Right lobe of liver (tissue), 6 donors: ENCODE measurements around the gene CCDC179. TPM values are rescaled to one million over a fixed set of nuclear protein-coding genes. Genes with fewer than 3 reads are reported as not detected.

Experiments used
- ATAC-seq, 4 donors: fragments of 200-7000 bp; cut with Tn5 transposase; one replicate each; pipeline ENCODE4 v1.9.1; 2020; ENCODE audit warnings: mild to moderate bottlenecking in 4 of 4, moderate library complexity in 4 of 4
- DNase-seq, 3 donors: peaks; one replicate each; pipeline ENCODE4 v3.0.0-alpha.2; 2020
- H3K27ac ChIP-seq, 3 donors: fragments of 200-600 bp; one replicate each; pipeline ENCODE4 v1.8.0; 2022
- H3K27me3 ChIP-seq, 2 donors: fragments of 200-600 bp; one replicate each; pipeline ENCODE4 v1.8.0; 2022
- H3K36me3 ChIP-seq, 4 donors: fragments of 200-600 bp; sonication (generic) in 1 of 4; one replicate each; pipeline versions ENCODE4 v1.5.1 to v1.8.0; 2017 to 2022; ENCODE audit warnings: control low read depth in 1 of 4
- H3K4me1 ChIP-seq, 4 donors: fragments of 200-600 bp; sonication (generic) in 1 of 4; one replicate each; pipeline versions ENCODE4 v1.5.1 to v1.8.0; 2017 to 2022; ENCODE audit warnings: control low read depth in 1 of 4
- H3K4me3 ChIP-seq, 3 donors: fragments of 200-600 bp; one replicate each; pipeline ENCODE4 v1.8.0; 2022
- H3K9me3 ChIP-seq, 4 donors: fragments of 200-600 bp; sonication (generic) in 1 of 4; one replicate each; pipeline versions ENCODE4 v1.5.1 to v1.8.0; 2017 to 2022; ENCODE audit warnings: control low read depth in 1 of 4
- POLR2A ChIP-seq: fragments of 450-650 bp; IDR thresholded peaks from one replicate; pipeline ENCODE4 v1.6.1; 2017; ENCODE audit warnings: antibody characterized with exemption, mild to moderate bottlenecking
- WGBS: methylation state at CpG from one replicate; pipeline ENCODE4 v1.1.6; 2018; ENCODE audit warnings: low coverage, low lambda C conversion rate; ENCODE audit not compliant: insufficient coverage; ENCODE audit errors: missing lambda C conversion rate; 5-methylcytosine and 5-hydroxymethylcytosine counted together
- intact Hi-C, 2 donors: fragments of 100-400 bp; cut with DNase I; formaldehyde crosslinking; loops; one replicate each; pipeline versions ENCODE4 v1.11.2 to v1.14.1; 2022
- total RNA-seq, 6 experiments: library from RNA; depleted of rRNA in 2 of 6; stranded (reverse); fragments of >200 nt in 2 of 6; fragmentation: NEBNext Ultra II Directional in 3 of 6; extraction: Animal tissue kit (Norgen Biotek cat#: 25700) in 3 of 6; gene quantifications; one replicate each; pipeline versions ENCODE4 v1.1.0 to v1.2.4, GENCODE V29; 2016 to 2023
- TF ChIP-seq, protein P1 (sequence below), 4 donors: fragments of 200-600 bp in 3 of 4; fragments of 450-650 bp in 1 of 4; IDR thresholded peaks; one replicate each; pipeline versions ENCODE4 v1.5.1 to v1.8.0; 2016 to 2022; ENCODE audit warnings: antibody characterized with exemption in 4 of 4, mild to moderate bottlenecking in 2 of 4
- donor health status: DM: no; HTN: yes; CAD: no.
- donor health status: DM: no; HTN: no; CAD: no.
- donor health status: DM: no; HTN: no; CAD: no.
- donor health status: DM: no; HTN: yes; CAD: no.
- donor health status: DM: no; HTN: yes; CAD: no.

CCDC179 gene
- total RNA-seq, 6 experiments from 2014 or later, result not detected

DNA sequence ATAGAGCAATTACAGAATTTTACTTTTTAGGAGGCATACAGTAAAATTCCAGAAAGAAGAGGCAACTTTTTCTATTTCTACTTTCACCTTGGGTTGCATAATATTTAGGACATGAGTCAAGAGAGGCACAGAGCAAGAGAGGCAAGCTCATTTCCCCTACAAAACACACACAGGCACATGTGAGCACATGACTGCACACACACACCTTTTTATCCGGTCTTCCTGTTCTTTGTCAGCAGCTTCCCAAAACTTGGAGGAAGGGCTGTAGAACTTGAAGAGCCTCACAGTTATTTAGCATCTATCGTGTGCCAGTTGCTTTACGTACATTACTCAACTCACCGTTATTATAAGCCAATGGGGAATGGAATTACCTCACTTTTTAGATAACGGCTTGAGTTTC is 37.8 kb upstream of the CCDC179 start:
- Histone ChIP-seq H3K4me3 (no peak overlapping the region), H3K9me3 (no peaks in the 10 kb centered on the region), H3K36me3 (no peaks in the 10 kb centered on the region), H3K4me1 (no peaks in the 10 kb centered on the region), H3K27me3 (no peaks in the 10 kb centered on the region), H3K27ac (no peak overlapping the region)
- 79% methylated on average over 5 of the region's 5 CpGs for WGBS
- no peak for DNase-seq
- TF ChIP-seq, protein P1, sequence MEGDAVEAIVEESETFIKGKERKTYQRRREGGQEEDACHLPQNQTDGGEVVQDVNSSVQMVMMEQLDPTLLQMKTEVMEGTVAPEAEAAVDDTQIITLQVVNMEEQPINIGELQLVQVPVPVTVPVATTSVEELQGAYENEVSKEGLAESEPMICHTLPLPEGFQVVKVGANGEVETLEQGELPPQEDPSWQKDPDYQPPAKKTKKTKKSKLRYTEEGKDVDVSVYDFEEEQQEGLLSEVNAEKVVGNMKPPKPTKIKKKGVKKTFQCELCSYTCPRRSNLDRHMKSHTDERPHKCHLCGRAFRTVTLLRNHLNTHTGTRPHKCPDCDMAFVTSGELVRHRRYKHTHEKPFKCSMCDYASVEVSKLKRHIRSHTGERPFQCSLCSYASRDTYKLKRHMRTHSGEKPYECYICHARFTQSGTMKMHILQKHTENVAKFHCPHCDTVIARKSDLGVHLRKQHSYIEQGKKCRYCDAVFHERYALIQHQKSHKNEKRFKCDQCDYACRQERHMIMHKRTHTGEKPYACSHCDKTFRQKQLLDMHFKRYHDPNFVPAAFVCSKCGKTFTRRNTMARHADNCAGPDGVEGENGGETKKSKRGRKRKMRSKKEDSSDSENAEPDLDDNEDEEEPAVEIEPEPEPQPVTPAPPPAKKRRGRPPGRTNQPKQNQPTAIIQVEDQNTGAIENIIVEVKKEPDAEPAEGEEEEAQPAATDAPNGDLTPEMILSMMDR (IDR thresholded peaks at IDR 0.05), result no peak
- TF ChIP-seq POLR2A, result no peak
- ATAC-seq, result no peak
- intact Hi-C loops, result no loop called here

DNA sequence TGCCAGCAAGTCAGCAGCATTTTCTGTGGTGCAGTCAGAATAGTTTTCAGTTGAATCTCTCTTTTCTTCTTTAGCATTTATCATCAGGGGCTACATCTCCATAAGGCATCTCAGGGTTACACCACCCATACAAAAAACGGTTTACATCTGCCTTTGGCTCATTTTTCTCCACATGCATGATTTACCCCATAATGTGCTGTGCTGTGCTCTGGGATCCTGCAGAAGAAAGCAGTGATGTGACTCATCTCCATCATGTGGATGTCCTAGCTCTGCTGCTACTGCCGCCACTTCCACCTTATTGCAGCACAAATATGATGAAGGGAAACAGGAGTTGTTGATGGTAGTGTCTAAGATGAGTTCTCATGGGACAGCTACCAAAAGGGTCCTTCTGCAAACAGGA is 30.0 kb upstream of the CCDC179 start:
- DNase-seq, result no peak
- WGBS, result 81% methylated on average over 2 of the region's 2 CpGs
- Histone ChIP-seq H3K4me1 (no peaks in the 10 kb centered on the region), H3K36me3 (no peaks in the 10 kb centered on the region), H3K27ac (no peak overlapping the region), H3K27me3 (no peaks in the 10 kb centered on the region), H3K9me3 (no peaks in the 10 kb centered on the region), H3K4me3 (no peak overlapping the region)
- intact Hi-C loops, result no loop called here
- no peak for TF ChIP-seq POLR2A
- TF ChIP-seq, protein P1 (IDR thresholded peaks at IDR 0.05), result no peak
- no peak for ATAC-seq

DNA sequence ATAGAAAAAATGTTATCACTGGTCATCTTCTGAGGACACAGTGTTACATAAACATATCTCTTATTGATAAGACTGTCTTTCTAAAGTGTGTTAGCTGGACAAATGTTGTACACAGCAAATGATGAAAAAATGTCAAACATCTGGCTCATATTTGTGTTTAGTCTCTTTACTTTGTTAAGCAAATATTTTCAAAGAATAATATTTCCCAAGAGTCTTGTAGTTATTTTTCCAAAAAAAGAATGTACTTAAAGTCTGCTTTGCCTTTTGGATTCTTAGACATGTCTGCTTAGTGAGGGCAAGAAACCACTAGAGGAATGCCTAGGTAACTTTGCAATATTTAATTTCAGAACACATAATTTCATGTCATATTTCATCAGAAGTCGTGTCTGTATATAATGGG is 23.9 kb upstream of the CCDC179 start:
- Histone ChIP-seq H3K27me3 (no peaks in the 10 kb centered on the region), H3K9me3 (no peaks in the 10 kb centered on the region), H3K36me3 (no peaks in the 10 kb centered on the region), H3K27ac (no peak overlapping the region), H3K4me1 (no peaks in the 10 kb centered on the region), H3K4me3 (no peak overlapping the region)
- DNase-seq (no peak), ATAC-seq (no peak)
- WGBS, result 58% methylated on average over 1 of the region's 1 CpG
- intact Hi-C loops, result no loop called here
- TF ChIP-seq, protein P1 (IDR thresholded peaks at IDR 0.05), result no peak
- TF ChIP-seq POLR2A, result no peak

DNA sequence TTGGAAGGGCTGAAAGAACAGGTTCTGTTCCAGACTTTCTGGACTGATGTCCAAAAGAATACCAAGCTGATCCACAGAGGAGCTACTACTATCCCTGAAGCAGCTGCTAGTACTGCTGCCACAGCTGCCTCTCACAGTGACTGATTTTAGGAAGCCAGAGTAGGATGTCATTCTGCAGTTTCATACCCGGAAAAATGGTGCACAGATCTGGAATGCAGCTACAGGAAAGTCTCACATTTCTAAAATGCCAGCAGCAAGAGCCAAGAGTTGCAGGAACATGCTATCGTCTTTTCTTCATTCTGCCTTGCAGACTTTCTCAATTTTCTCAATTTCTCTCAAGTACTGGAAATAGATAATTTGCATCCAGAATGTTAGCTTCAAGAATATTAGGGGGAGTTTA is 19.4 kb upstream of the CCDC179 start:
- DNase-seq (no peak), ATAC-seq (no peak)
- Histone ChIP-seq H3K4me3 (no peak overlapping the region), H3K27me3 (no peaks in the 10 kb centered on the region), H3K4me1 (no peaks in the 10 kb centered on the region), H3K27ac (no peak overlapping the region), H3K9me3 (no peaks in the 10 kb centered on the region), H3K36me3 (no peaks in the 10 kb centered on the region)
- TF ChIP-seq, protein P1 (IDR thresholded peaks at IDR 0.05), result no peak
- TF ChIP-seq POLR2A, result no peak
- 41% methylated on average over 2 of the region's 2 CpGs for WGBS
- intact Hi-C loops, result no loop called here

DNA sequence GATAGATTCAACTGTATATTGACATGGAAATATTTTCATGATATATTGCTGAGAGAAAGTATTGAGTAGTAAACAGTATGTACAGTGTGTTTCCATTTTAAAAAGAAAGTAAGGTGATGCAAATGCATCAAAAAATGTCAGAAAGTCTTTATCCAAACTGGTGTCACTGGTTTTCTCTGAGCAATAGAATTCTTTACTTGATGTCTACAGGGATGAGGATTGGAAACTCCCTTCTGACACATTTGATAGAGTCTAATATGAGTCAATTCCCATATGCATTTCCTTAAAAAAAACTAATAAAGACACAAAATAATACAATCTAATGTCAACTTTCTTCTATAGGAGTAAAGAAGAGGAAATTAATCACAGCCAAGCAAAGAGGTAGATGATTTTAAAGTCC is 18.3 kb upstream of the CCDC179 start:
- ATAC-seq (no peak), DNase-seq (no peak)
- Histone ChIP-seq H3K4me1 (no peaks in the 10 kb centered on the region), H3K36me3 (no peaks in the 10 kb centered on the region), H3K27me3 (no peaks in the 10 kb centered on the region), H3K27ac (no peak overlapping the region), H3K9me3 (no peaks in the 10 kb centered on the region), H3K4me3 (no peak overlapping the region)
- TF ChIP-seq, protein P1 (IDR thresholded peaks at IDR 0.05), result no peak
- TF ChIP-seq POLR2A, result no peak
- intact Hi-C loops, result no loop called here
